ENCODE data around the gene VSTM1. TPM values are rescaled to one million over a fixed set of nuclear protein-coding genes. Genes with fewer than 3 reads are reported as not detected.

Gene VSTM1
- total RNA-seq, result not detected

GRCh38 chr19:54063350-54064116, at the start of gene VSTM1:
Gene VSTM1 (minus strand): TSS chr19:54063897. CDS start chr19:54063777, 120 bp downstream.
- 75 to 76% methylated on average over 32 to 34 of the region's 34 CpGs for WGBS, 2 donors
- peaks cover 0 to 21% (median 0%) of the 10 kb centered on the region in 4 donors for H3K9me3 ChIP-seq
- H3K4me3 ChIP-seq, result no peak within 1 kb of the TSS
- DNase-seq (ENCODE audit: low spot score in 2 of 2), result no peak
- H3K4me1 ChIP-seq, result no peaks in the 10 kb centered on the region
- no peaks in the 10 kb centered on the region for H3K27me3 ChIP-seq
- no peak within 1 kb of the TSS for H3K27ac ChIP-seq
- H3K36me3 ChIP-seq, result no peaks in the 10 kb centered on the region
- no peak for TF ChIP-seq POLR2A (IDR thresholded peaks at IDR 0.05)

- H3K36me3 ChIP-seq, result peaks cover 0 to 82% (median 7%) of the 10 kb centered on the region in 3 donors
- peaks cover 0 to 9% (median 8%) of the 10 kb centered on the region in 4 donors for H3K4me1 ChIP-seq
- H3K27ac ChIP-seq, result no peak overlapping the region
- 67 to 70% methylated on average over 6 of the region's 6 CpGs for WGBS, 2 donors
- no peak for DNase-seq (ENCODE audit: low spot score in 2 of 2)
- H3K9me3 ChIP-seq, result no peaks in the 10 kb centered on the region
- no peaks in the 10 kb centered on the region for H3K27me3 ChIP-seq
- TF ChIP-seq, protein P1, sequence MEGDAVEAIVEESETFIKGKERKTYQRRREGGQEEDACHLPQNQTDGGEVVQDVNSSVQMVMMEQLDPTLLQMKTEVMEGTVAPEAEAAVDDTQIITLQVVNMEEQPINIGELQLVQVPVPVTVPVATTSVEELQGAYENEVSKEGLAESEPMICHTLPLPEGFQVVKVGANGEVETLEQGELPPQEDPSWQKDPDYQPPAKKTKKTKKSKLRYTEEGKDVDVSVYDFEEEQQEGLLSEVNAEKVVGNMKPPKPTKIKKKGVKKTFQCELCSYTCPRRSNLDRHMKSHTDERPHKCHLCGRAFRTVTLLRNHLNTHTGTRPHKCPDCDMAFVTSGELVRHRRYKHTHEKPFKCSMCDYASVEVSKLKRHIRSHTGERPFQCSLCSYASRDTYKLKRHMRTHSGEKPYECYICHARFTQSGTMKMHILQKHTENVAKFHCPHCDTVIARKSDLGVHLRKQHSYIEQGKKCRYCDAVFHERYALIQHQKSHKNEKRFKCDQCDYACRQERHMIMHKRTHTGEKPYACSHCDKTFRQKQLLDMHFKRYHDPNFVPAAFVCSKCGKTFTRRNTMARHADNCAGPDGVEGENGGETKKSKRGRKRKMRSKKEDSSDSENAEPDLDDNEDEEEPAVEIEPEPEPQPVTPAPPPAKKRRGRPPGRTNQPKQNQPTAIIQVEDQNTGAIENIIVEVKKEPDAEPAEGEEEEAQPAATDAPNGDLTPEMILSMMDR (IDR thresholded peaks at IDR 0.05), result no peak
- TF ChIP-seq EP300 (IDR thresholded peaks at IDR 0.05) (no peak), POLR2A (IDR thresholded peaks at IDR 0.05) (no peak)
- H3K4me3 ChIP-seq, result no peak overlapping the region
These were observed 46.0 kb upstream of the VSTM1 start for GRCh38 chr19:54109651-54110050.

DNA sequence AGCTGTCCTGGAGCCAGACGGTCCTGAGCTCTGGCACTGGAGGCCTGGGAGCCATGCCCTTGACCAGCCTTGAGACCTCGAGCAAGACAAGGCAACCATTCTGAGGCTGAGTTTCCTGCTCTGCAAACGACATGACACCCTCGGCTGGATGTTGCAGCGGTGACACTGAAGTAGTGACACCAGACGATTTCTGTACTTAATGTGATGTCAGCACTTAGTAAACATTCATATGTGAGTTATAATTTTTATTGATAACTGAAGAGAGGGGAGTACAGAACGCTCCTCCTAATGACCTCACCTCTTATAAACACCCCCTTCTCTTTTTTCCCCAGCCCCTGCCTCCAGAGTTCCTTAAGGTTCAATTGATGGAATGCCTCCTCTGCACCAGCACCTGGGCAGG, 44.8 kb upstream of the VSTM1 start:
- Histone ChIP-seq H3K27me3 (no peaks in the 10 kb centered on the region), H3K4me1 (peaks cover 0 to 4% (median 3%) of the 10 kb centered on the region in 4 donors), H3K27ac (no peak overlapping the region), H3K36me3 (peaks cover 0 to 82% (median 7%) of the 10 kb centered on the region in 3 donors), H3K9me3 (no peaks in the 10 kb centered on the region), H3K4me3 (no peak overlapping the region)
- DNase-seq (ENCODE audit: low spot score in 2 of 2), result no peak
- 61 to 73% methylated on average over 7 of the region's 7 CpGs for WGBS, 2 donors
- TF ChIP-seq POLR2A (IDR thresholded peaks at IDR 0.05) (no peak), EP300 (IDR thresholded peaks at IDR 0.05) (no peak)
- TF ChIP-seq, protein P1 (IDR thresholded peaks at IDR 0.05), result no peak

GRCh38 chr19:54107876-54108490, 44.3 kb upstream of the VSTM1 start:
- TF ChIP-seq, protein P1 (IDR thresholded peaks at IDR 0.05), result no peak
- no peak for TF ChIP-seq POLR2A (IDR thresholded peaks at IDR 0.05)
- TF ChIP-seq EP300 (IDR thresholded peaks at IDR 0.05), result no peak
- Histone ChIP-seq H3K4me1 (peaks cover 0 to 9% (median 7%) of the 10 kb centered on the region in 4 donors), H3K27ac (no peak overlapping the region), H3K36me3 (peaks cover 0 to 78% (median 7%) of the 10 kb centered on the region in 3 donors), H3K9me3 (no peaks in the 10 kb centered on the region), H3K27me3 (no peaks in the 10 kb centered on the region), H3K4me3 (no peak overlapping the region)
- 75 to 81% methylated on average over 15 to 20 of the region's 21 CpGs for WGBS, 2 donors
- DNase-seq (ENCODE audit: low spot score in 2 of 2), result no peak

DNA sequence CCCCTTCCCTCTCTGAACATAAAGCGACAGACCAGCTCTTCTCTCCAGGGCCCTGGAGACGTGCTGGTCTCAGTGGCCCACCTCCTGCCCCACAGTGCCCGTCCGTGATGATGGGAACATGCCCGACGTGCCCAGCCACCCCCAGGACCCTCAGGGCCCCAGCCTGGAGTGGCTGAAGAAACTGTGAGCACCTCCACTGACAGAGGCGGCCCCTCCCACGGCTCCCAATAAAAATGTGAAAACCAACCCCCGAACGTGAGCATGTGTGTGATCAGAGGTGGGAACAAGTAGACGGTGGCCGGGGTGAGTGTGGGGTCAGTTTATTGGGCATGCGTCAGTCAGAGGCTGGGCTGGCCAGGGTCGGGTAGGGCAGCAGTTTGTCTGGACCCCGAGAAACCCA, 43.0 kb upstream of the VSTM1 start:
- WGBS, 2 donors, result 76 to 79% methylated on average over 15 of the region's 15 CpGs
- TF ChIP-seq POLR2A (IDR thresholded peaks at IDR 0.05) (no peak), EP300 (IDR thresholded peaks at IDR 0.05) (no peak)
- TF ChIP-seq, protein P1 (IDR thresholded peaks at IDR 0.05), result no peak
- peaks cover 0 to 15% (median 7%) of the 10 kb centered on the region in 4 donors for H3K4me1 ChIP-seq
- peaks cover 0 to 67% (median 7%) of the 10 kb centered on the region in 3 donors for H3K36me3 ChIP-seq
- no peak overlapping the region for H3K27ac ChIP-seq
- H3K9me3 ChIP-seq, result no peaks in the 10 kb centered on the region
- DNase-seq (ENCODE audit: low spot score in 2 of 2), result no peak
- H3K4me3 ChIP-seq, result no peak overlapping the region
- H3K27me3 ChIP-seq, result no peaks in the 10 kb centered on the region
